ENCODE results near the gene DCC. TPM values are rescaled to one million over a fixed set of nuclear protein-coding genes. Genes with fewer than 3 reads are reported as not detected.

The DCC gene
- total RNA-seq, 4 donors from 2014 or later: 0.13 TPM; not detected in 3

GRCh38 chr18:53025247-53025646 is 685.2 kb downstream of the DCC start:
- H3K4me3 ChIP-seq (ENCODE audit: low read depth, poor library complexity, severe bottlenecking): no peak overlapping the region
- TF ChIP-seq CTCF (IDR thresholded peaks at IDR 0.05): no peak
- no peak for TF ChIP-seq POLR2A (IDR thresholded peaks at IDR 0.05)
- no peak for DNase-seq (ENCODE audit: low spot score in 2 of 2)
- 80 to 83% methylated on average over 3 of the region's 3 CpGs for WGBS, 2 donors
- intact Hi-C loops (cut with DNase I; ENCODE audit: low total_unique reads): no loop called here

GRCh38 chr18:53028565-53028964 is 688.6 kb downstream of the DCC start:
- intact Hi-C loops (cut with DNase I; ENCODE audit: low total_unique reads): no loop called here
- WGBS, 2 donors: 52 to 57% methylated on average over 1 of the region's 1 CpG
- no peak overlapping the region for H3K4me3 ChIP-seq (ENCODE audit: low read depth, poor library complexity, severe bottlenecking)
- no peak for DNase-seq (ENCODE audit: low spot score in 2 of 2)
- TF ChIP-seq POLR2A (IDR thresholded peaks at IDR 0.05): no peak
- TF ChIP-seq CTCF (IDR thresholded peaks at IDR 0.05): no peak

- no peak for TF ChIP-seq CTCF (IDR thresholded peaks at IDR 0.05)
- intact Hi-C loops (cut with DNase I; ENCODE audit: low total_unique reads): no loop called here
- DNase-seq (ENCODE audit: low spot score in 2 of 2): no peak
- H3K4me3 ChIP-seq (ENCODE audit: low read depth, poor library complexity, severe bottlenecking): no peak overlapping the region
- 86 to 92% methylated on average over 3 of the region's 3 CpGs for WGBS, 2 donors
Observed at GRCh38 chr18:53033128-53033527, 693.1 kb downstream of the DCC start.

- no peak for DNase-seq (ENCODE audit: low spot score in 2 of 2)
- intact Hi-C loops (cut with DNase I; ENCODE audit: low total_unique reads): no loop called here
- H3K4me3 ChIP-seq (ENCODE audit: low read depth, poor library complexity, severe bottlenecking): no peak overlapping the region
- TF ChIP-seq CTCF (IDR thresholded peaks at IDR 0.05): no peak
- TF ChIP-seq POLR2A (IDR thresholded peaks at IDR 0.05): no peak
Observed at GRCh38 chr18:53038608-53039007, 698.6 kb downstream of the DCC start.

- intact Hi-C loops (cut with DNase I; ENCODE audit: low total_unique reads): no loop called here
- 59 to 65% methylated on average over 3 of the region's 3 CpGs for WGBS, 2 donors
- no peak for DNase-seq (ENCODE audit: low spot score in 2 of 2)
- H3K4me3 ChIP-seq (ENCODE audit: low read depth, poor library complexity, severe bottlenecking): no peak overlapping the region
- TF ChIP-seq POLR2A (IDR thresholded peaks at IDR 0.05): no peak
- TF ChIP-seq CTCF (IDR thresholded peaks at IDR 0.05): no peak
Observed at GRCh38 chr18:53040286-53040685, 700.3 kb downstream of the DCC start.

- no peak overlapping the region for H3K4me3 ChIP-seq (ENCODE audit: low read depth, poor library complexity, severe bottlenecking)
- intact Hi-C loops (cut with DNase I; ENCODE audit: low total_unique reads): no loop called here
- 76 to 79% methylated on average over 6 of the region's 6 CpGs for WGBS, 2 donors
- TF ChIP-seq CTCF (IDR thresholded peaks at IDR 0.05): no peak
- no peak for TF ChIP-seq POLR2A (IDR thresholded peaks at IDR 0.05)
- DNase-seq (ENCODE audit: low spot score in 2 of 2): no peak
Observed at GRCh38 chr18:53056064-53056463, 716.1 kb downstream of the DCC start.
